GM19035 (cell line): ENCODE measurements around the gene KIAA1671.

Source experiments
- ATAC-seq: cut with Tn5 transposase; IDR thresholded peaks from one replicate; pipeline ENCODE4 v1.9.1; 2021; ENCODE audit not compliant: unreplicated experiment

KIAA1671 gene

GRCh38 chr22:25061605-25062376 is 109.3 kb downstream of the KIAA1671 start:
- no peak for ATAC-seq

GRCh38 chr22:25062386-25063085 is 110.0 kb downstream of the KIAA1671 start:
- ATAC-seq, result no peak

GRCh38 chr22:25064894-25065560 is 112.5 kb downstream of the KIAA1671 start:
- no peak for ATAC-seq

- no peak for ATAC-seq
These were observed 114.4 kb downstream of the KIAA1671 start for GRCh38 chr22:25066861-25067435.

- no peak for ATAC-seq
These were observed 115.4 kb downstream of the KIAA1671 start for GRCh38 chr22:25067851-25068421.

- ATAC-seq, result no peak
These were observed 116.2 kb downstream of the KIAA1671 start for GRCh38 chr22:25068707-25069106.

- no peak for ATAC-seq
These were observed 116.9 kb downstream of the KIAA1671 start for GRCh38 chr22:25069426-25069757.

- no peak for ATAC-seq
These were observed 117.4 kb downstream of the KIAA1671 start for GRCh38 chr22:25069758-25070481.

- ATAC-seq, result no peak
These were observed 118.4 kb downstream of the KIAA1671 start for GRCh38 chr22:25070956-25071355.

- ATAC-seq, result no peak
These were observed 119.2 kb downstream of the KIAA1671 start for GRCh38 chr22:25071720-25072119.

- ATAC-seq, result no peak
These were observed 119.9 kb downstream of the KIAA1671 start for GRCh38 chr22:25072406-25072805.

GRCh38 chr22:25076336-25076735 is 123.8 kb downstream of the KIAA1671 start:
- ATAC-seq, result no peak

- no peak for ATAC-seq
These were observed 124.5 kb downstream of the KIAA1671 start for GRCh38 chr22:25077056-25077455.

GRCh38 chr22:25077964-25078363 is 125.4 kb downstream of the KIAA1671 start:
- ATAC-seq, result no peak

- no peak for ATAC-seq
These were observed 126.1 kb downstream of the KIAA1671 start for GRCh38 chr22:25078591-25078990.

GRCh38 chr22:25080855-25081254 is 128.3 kb downstream of the KIAA1671 start:
- no peak for ATAC-seq

GRCh38 chr22:25081409-25081824 is 128.9 kb downstream of the KIAA1671 start:
- ATAC-seq, result no peak

GRCh38 chr22:25082096-25082495 is 129.6 kb downstream of the KIAA1671 start:
- ATAC-seq, result no peak

GRCh38 chr22:25083056-25083806 is 130.7 kb downstream of the KIAA1671 start:
- ATAC-seq, result no peak

GRCh38 chr22:25083807-25084200 is 131.3 kb downstream of the KIAA1671 start:
- ATAC-seq, result no peak
